Neural progenitor cell (in vitro differentiated cells): ENCODE results near the gene HAVCR1. TPM values are rescaled to one million over a fixed set of nuclear protein-coding genes. Genes with fewer than 3 reads are reported as not detected.

Experiments
- DNase-seq: peaks from one replicate; pipeline ENCODE4 v3.0.0-alpha.2; 2016; ENCODE audit warnings: low spot score
- H2AFZ ChIP-seq: fragments of 200-600 bp; sonication (generic); replicated peaks from 2 replicates; pipeline ENCODE4 v1.6.1; 2016; ENCODE audit warnings: antibody characterized with exemption
- H3F3A ChIP-seq: fragments of 200-600 bp; sonication (generic); 2 replicates; pipeline ENCODE4 v1.6.1; 2016; ENCODE audit warnings: antibody characterized with exemption, low read depth
- H3K27ac ChIP-seq: fragments of 200-600 bp; sonication (generic); 2 replicates; pipeline ENCODE4 v1.5.1; 2016; ENCODE audit warnings: mild to moderate bottlenecking
- H3K27me3 ChIP-seq: fragments of 200-600 bp; sonication (generic); 2 replicates; pipeline ENCODE4 v1.6.1; 2016; ENCODE audit warnings: mild to moderate bottlenecking, moderate library complexity
- H3K36me3 ChIP-seq: fragments of 200-600 bp; sonication (generic); 2 replicates; pipeline ENCODE4 v1.5.1; 2016
- H3K4me1 ChIP-seq: fragments of 200-600 bp; sonication (generic); 2 replicates; pipeline ENCODE4 v1.6.1; 2016; ENCODE audit warnings: mixed run types
- H3K4me2 ChIP-seq: fragments of 200-600 bp; sonication (generic); 2 replicates; pipeline ENCODE4 v1.6.1; 2016
- H3K4me3 ChIP-seq: fragments of 200-600 bp; sonication (generic); 2 replicates; pipeline ENCODE4 v1.5.1; 2016
- H3K79me2 ChIP-seq: fragments of 200-600 bp; sonication (generic); 2 replicates; pipeline ENCODE4 v1.6.1; 2016; ENCODE audit warnings: low read depth
- H3K9ac ChIP-seq: fragments of 200-600 bp; sonication (generic); 2 replicates; pipeline ENCODE4 v1.6.1; 2016
- H3K9me3 ChIP-seq: fragments of 200-600 bp; sonication (generic); 2 replicates; pipeline ENCODE4 v1.5.1; 2016; ENCODE audit warnings: low read depth
- H4K20me1 ChIP-seq: fragments of 200-600 bp; sonication (generic); 2 replicates; pipeline ENCODE4 v1.6.1; 2016; ENCODE audit warnings: low read depth
- H3K27ac Mint-ChIP-seq: 3 replicates; pipeline ENCODE4 v1.8.0; 2021; ENCODE audit warnings: mixed read lengths
- H3K27me3 Mint-ChIP-seq: 2 replicates; pipeline ENCODE4 v1.8.0; 2022; ENCODE audit warnings: low read depth, mild to moderate bottlenecking, inconsistent platforms, moderate library complexity, mixed read lengths; ENCODE audit not compliant: insufficient read depth
- H3K36me3 Mint-ChIP-seq: 3 replicates; pipeline ENCODE4 v1.8.0; 2021; ENCODE audit warnings: mixed read lengths
- H3K4me1 Mint-ChIP-seq: 3 replicates; pipeline ENCODE4 v1.8.0; 2021; ENCODE audit warnings: mixed read lengths
- H3K4me3 Mint-ChIP-seq: 3 replicates; pipeline ENCODE4 v1.8.0; 2021; ENCODE audit warnings: mild to moderate bottlenecking, moderate library complexity, mixed read lengths
- H3K9me3 Mint-ChIP-seq: 3 replicates; pipeline ENCODE4 v1.8.0; 2020; ENCODE audit warnings: mixed read lengths
- CTCF ChIP-seq: fragments of 200-600 bp; sonication (generic); IDR thresholded peaks from 2 replicates; pipeline ENCODE4 v1.5.1; 2017; ENCODE audit warnings: antibody characterized with exemption, mild to moderate bottlenecking
- EZH2 ChIP-seq: fragments of 200-600 bp; sonication (generic); IDR thresholded peaks from 2 replicates; pipeline ENCODE4 v1.6.1; 2017; ENCODE audit warnings: antibody characterized with exemption, mild to moderate bottlenecking, moderate library complexity
- EZH2phosphoT487 ChIP-seq: fragments of 200-600 bp; sonication (generic); IDR thresholded peaks from 2 replicates; pipeline ENCODE4 v1.6.1; 2017; ENCODE audit warnings: antibody characterized with exemption
- total RNA-seq: library from RNA; depleted of rRNA; stranded (reverse); fragments of >200 nt; gene quantifications from 2 replicates; pipeline ENCODE4 v1.2.3, GENCODE V29; 2015; ENCODE audit warnings: low replicate concordance

HAVCR1 gene
- total RNA-seq, 1 donor from 2014 or later = not detected

- TF ChIP-seq EZH2phosphoT487 (no peak), CTCF (no peak), EZH2 (no peak)
- H3K4me3 Mint-ChIP-seq = no peak overlapping the region
- Histone ChIP-seq H3K9ac (no peak overlapping the region), H3K9me3 (no peaks in the 10 kb centered on the region), H3K36me3 (no peaks in the 10 kb centered on the region), H3K4me1 (no peaks in the 10 kb centered on the region), H3K4me3 (no peak overlapping the region), H3K79me2 (no peaks in the 10 kb centered on the region), H3K27me3 (no peaks in the 10 kb centered on the region), H3F3A (no peaks in the 10 kb centered on the region), H3K27ac (no peak overlapping the region), H3K4me2 (no peak overlapping the region), H4K20me1 (no peaks in the 10 kb centered on the region), H2AFZ (no peak overlapping the region)
- no peaks in the 10 kb centered on the region for H3K36me3 Mint-ChIP-seq
- H3K9me3 Mint-ChIP-seq = peaks cover 2% of the 10 kb centered on the region
- H3K27ac Mint-ChIP-seq = no peak overlapping the region
- no peak for DNase-seq
- H3K4me1 Mint-ChIP-seq = no peaks in the 10 kb centered on the region
- peaks cover 6% of the 10 kb centered on the region for H3K27me3 Mint-ChIP-seq
Measured at GRCh38 chr5:157085930-157086329, 27.0 kb upstream of the HAVCR1 start.

GRCh38 chr5:157080286-157080685, 21.4 kb upstream of the HAVCR1 start:
- Mint-ChIP-seq H3K9me3 (no peaks in the 10 kb centered on the region), H3K4me1 (no peaks in the 10 kb centered on the region), H3K27me3 (peaks cover 6% of the 10 kb centered on the region), H3K27ac (no peak overlapping the region), H3K36me3 (no peaks in the 10 kb centered on the region), H3K4me3 (no peak overlapping the region)
- no peaks in the 10 kb centered on the region for H3K27me3 ChIP-seq
- no peaks in the 10 kb centered on the region for H3F3A ChIP-seq
- no peak overlapping the region for H3K4me2 ChIP-seq
- no peaks in the 10 kb centered on the region for H3K79me2 ChIP-seq
- no peak overlapping the region for H3K4me3 ChIP-seq
- no peaks in the 10 kb centered on the region for H3K36me3 ChIP-seq
- H2AFZ ChIP-seq = no peak overlapping the region
- H3K9me3 ChIP-seq = no peaks in the 10 kb centered on the region
- no peaks in the 10 kb centered on the region for H3K4me1 ChIP-seq
- no peak for DNase-seq
- no peak overlapping the region for H3K27ac ChIP-seq
- TF ChIP-seq EZH2phosphoT487 = no peak
- TF ChIP-seq EZH2 = no peak
- TF ChIP-seq CTCF = no peak
- H3K9ac ChIP-seq = no peak overlapping the region
- H4K20me1 ChIP-seq = no peaks in the 10 kb centered on the region

GRCh38 chr5:157076558-157076957, 17.6 kb upstream of the HAVCR1 start:
- Histone ChIP-seq H3K9me3 (no peaks in the 10 kb centered on the region), H3K27me3 (no peaks in the 10 kb centered on the region), H3K27ac (no peak overlapping the region), H3K4me2 (no peak overlapping the region), H3K9ac (no peak overlapping the region), H2AFZ (no peak overlapping the region), H4K20me1 (no peaks in the 10 kb centered on the region), H3K4me3 (no peak overlapping the region), H3K79me2 (no peaks in the 10 kb centered on the region), H3F3A (no peaks in the 10 kb centered on the region), H3K36me3 (no peaks in the 10 kb centered on the region), H3K4me1 (no peaks in the 10 kb centered on the region)
- Mint-ChIP-seq H3K9me3 (no peaks in the 10 kb centered on the region), H3K27ac (no peak overlapping the region), H3K27me3 (no peaks in the 10 kb centered on the region), H3K4me3 (no peak overlapping the region), H3K4me1 (no peaks in the 10 kb centered on the region), H3K36me3 (no peaks in the 10 kb centered on the region)
- no peak for DNase-seq
- no peak for TF ChIP-seq EZH2
- no peak for TF ChIP-seq EZH2phosphoT487
- TF ChIP-seq CTCF = no peak
